Measurements from ENCODE around the gene CREB3L2. TPM values are rescaled to one million over a fixed set of nuclear protein-coding genes. Genes with fewer than 3 reads are reported as not detected.

The CREB3L2 gene
- polyA plus RNA-seq, 3 donors = 6.9 to 12.9 (median 11.9) TPM

- Histone ChIP-seq H3K36me3 (replicated peaks in 1 of 2; ENCODE audit: control insufficient read depth in 1 of 2, insufficient read depth in 2 of 2, low read length in 2 of 2) (peaks cover 82 to 100% of the 10 kb centered on the region in 2 donors), H2AFZ (ENCODE audit: insufficient read depth, low read depth, low read length, poor library complexity, severe bottlenecking) (no peak overlapping the region), H3K27me3 (ENCODE audit: control insufficient read depth in 2 of 2, insufficient read depth in 2 of 2, low read length in 2 of 2) (no peaks in the 10 kb centered on the region), H4K20me1 (ENCODE audit: insufficient read depth, low read length) (no peaks in the 10 kb centered on the region), H3K27ac (ENCODE audit: low read depth in 1 of 2, low read length in 2 of 2) (no peak overlapping the region), H3K9me3 (replicated peaks in 1 of 2; ENCODE audit: control insufficient read depth in 1 of 2, insufficient read depth in 1 of 2, low read length in 2 of 2) (peaks cover 4 to 7% of the 10 kb centered on the region in 2 donors), H3K9ac (ENCODE audit: insufficient read depth, low read length, poor library complexity, severe bottlenecking) (no peak overlapping the region), H3K4me1 (ENCODE audit: control insufficient read depth in 1 of 2, insufficient read depth in 2 of 2, low read length in 2 of 2) (no peaks in the 10 kb centered on the region), H3K4me2 (replicated peaks; ENCODE audit: extremely low read depth, low read length, poor library complexity, severe bottlenecking) (no peak overlapping the region), H3K4me3 (replicated peaks in 1 of 3; ENCODE audit: low read depth in 2 of 3, low read length in 3 of 3) (no peak overlapping the region), H3K79me2 (ENCODE audit: insufficient read depth, low read length) (no peaks in the 10 kb centered on the region)
- no peak overlapping the region for H3K4me3 Mint-ChIP-seq
- H3K36me3 Mint-ChIP-seq = peaks cover 91% of the 10 kb centered on the region in 2 donors
- H3K27ac Mint-ChIP-seq = peak overlapping the region in 2 of 7 donors; percentile 1 to 33
- H3K27me3 Mint-ChIP-seq (ENCODE audit: low read depth in 3 of 3) = no peaks in the 10 kb centered on the region
- H3K4me1 Mint-ChIP-seq = no peaks in the 10 kb centered on the region
- WGBS (ENCODE audit: insufficient coverage) = 98% methylated on average over 14 of the region's 20 CpGs
- no peak for DNase-seq
- TF ChIP-seq CTCF (IDR thresholded peaks at IDR 0.05) = no peak
- H3K9me3 Mint-ChIP-seq = peaks cover 0 to 7% (median 3%) of the 10 kb centered on the region in 7 donors
- intact Hi-C loops (cut with micrococcal nuclease) = no loop called here
Observed at GRCh38 chr7:137879357-137880158, 122.3 kb downstream of the CREB3L2 start.

- Histone ChIP-seq H3K4me2 (replicated peaks; ENCODE audit: extremely low read depth, low read length, poor library complexity, severe bottlenecking) (no peak overlapping the region), H3K27ac (ENCODE audit: low read depth in 1 of 2, low read length in 2 of 2) (no peak overlapping the region), H4K20me1 (ENCODE audit: insufficient read depth, low read length) (no peaks in the 10 kb centered on the region), H3K4me1 (ENCODE audit: control insufficient read depth in 1 of 2, insufficient read depth in 2 of 2, low read length in 2 of 2) (no peaks in the 10 kb centered on the region), H3K9ac (ENCODE audit: insufficient read depth, low read length, poor library complexity, severe bottlenecking) (no peak overlapping the region), H3K27me3 (ENCODE audit: control insufficient read depth in 2 of 2, insufficient read depth in 2 of 2, low read length in 2 of 2) (no peaks in the 10 kb centered on the region), H3K36me3 (replicated peaks in 1 of 2; ENCODE audit: control insufficient read depth in 1 of 2, insufficient read depth in 2 of 2, low read length in 2 of 2) (peaks cover 77 to 100% of the 10 kb centered on the region in 2 donors), H3K9me3 (replicated peaks in 1 of 2; ENCODE audit: control insufficient read depth in 1 of 2, insufficient read depth in 1 of 2, low read length in 2 of 2) (peaks cover 4 to 7% of the 10 kb centered on the region in 2 donors), H3K4me3 (replicated peaks in 1 of 3; ENCODE audit: low read depth in 2 of 3, low read length in 3 of 3) (no peak overlapping the region), H2AFZ (ENCODE audit: insufficient read depth, low read depth, low read length, poor library complexity, severe bottlenecking) (no peak overlapping the region), H3K79me2 (ENCODE audit: insufficient read depth, low read length) (no peaks in the 10 kb centered on the region)
- DNase-seq = no peak
- Mint-ChIP-seq H3K36me3 (peaks cover 90 to 91% of the 10 kb centered on the region in 2 donors), H3K27ac (peak overlapping the region in 4 of 7 donors; percentile 26 to 59 (median 50)), H3K4me1 (no peaks in the 10 kb centered on the region), H3K4me3 (no peak overlapping the region), H3K27me3 (ENCODE audit: low read depth in 3 of 3) (no peaks in the 10 kb centered on the region), H3K9me3 (peaks cover 0 to 7% (median 3%) of the 10 kb centered on the region in 7 donors)
- TF ChIP-seq CTCF (IDR thresholded peaks at IDR 0.05) = no peak
- intact Hi-C loops (cut with micrococcal nuclease) = no loop called here
- 98% methylated on average over 5 of the region's 8 CpGs for WGBS (ENCODE audit: insufficient coverage)
Observed at GRCh38 chr7:137878333-137878961, 123.4 kb downstream of the CREB3L2 start.

All from CD14-positive monocyte (primary cell).